ENCODE measurements around the gene OVCA2.

Gene OVCA2

GRCh38 chr17:2051933-2052559 is 10.2 kb downstream of the OVCA2 start:
- in situ Hi-C loops (cut with MboI; ENCODE audit: low sequenced_read_pairs), result loop anchor here (25.0 kb wide), 1 partner anchor 185 kb away; no protein-coding TSS in a partner anchor

GRCh38 chr17:2053380-2054261 is 11.8 kb downstream of the OVCA2 start:
- in situ Hi-C loops (cut with MboI; ENCODE audit: low sequenced_read_pairs), result loop anchor here (25.0 kb wide), 1 partner anchor 184 kb away; no protein-coding TSS in a partner anchor

GRCh38 chr17:2054262-2054511 is 12.4 kb downstream of the OVCA2 start:
- in situ Hi-C loops (cut with MboI; ENCODE audit: low sequenced_read_pairs), result loop anchor here (25.0 kb wide), 1 partner anchor 183 kb away; no protein-coding TSS in a partner anchor

GRCh38 chr17:2054512-2055291 is 12.9 kb downstream of the OVCA2 start, which contains the start of gene HIC1:
TSS of gene HIC1 (plus strand) at chr17:2055103. CDS start at chr17:2056691, 1,588 bp downstream.
- in situ Hi-C loops (cut with MboI; ENCODE audit: low sequenced_read_pairs), result loop anchor here (25.0 kb wide), 1 partner anchor 183 kb away; no protein-coding TSS in a partner anchor

GRCh38 chr17:2055292-2056205 is 13.7 kb downstream of the OVCA2 start:
- in situ Hi-C loops (cut with MboI; ENCODE audit: low sequenced_read_pairs), result loop anchor here (25.0 kb wide), 1 partner anchor 182 kb away; no protein-coding TSS in a partner anchor

- in situ Hi-C loops (cut with MboI; ENCODE audit: low sequenced_read_pairs), result loop anchor here (25.0 kb wide), 1 partner anchor 181 kb away; no protein-coding TSS in a partner anchor
Measured at GRCh38 chr17:2056206-2057174, 14.7 kb downstream of the OVCA2 start.

GRCh38 chr17:2057175-2057759 is 15.4 kb downstream of the OVCA2 start:
- in situ Hi-C loops (cut with MboI; ENCODE audit: low sequenced_read_pairs), result loop anchor here (25.0 kb wide), 1 partner anchor 180 kb away; no protein-coding TSS in a partner anchor

GRCh38 chr17:2057760-2058585 is 16.2 kb downstream of the OVCA2 start:
- in situ Hi-C loops (cut with MboI; ENCODE audit: low sequenced_read_pairs), result loop anchor here (25.0 kb wide), 1 partner anchor 179 kb away; no protein-coding TSS in a partner anchor

GRCh38 chr17:2058586-2059546 is 17.0 kb downstream of the OVCA2 start:
- in situ Hi-C loops (cut with MboI; ENCODE audit: low sequenced_read_pairs), result loop anchor here (25.0 kb wide), 1 partner anchor 178 kb away; no protein-coding TSS in a partner anchor

GRCh38 chr17:2059547-2060384 is 17.9 kb downstream of the OVCA2 start:
- in situ Hi-C loops (cut with MboI; ENCODE audit: low sequenced_read_pairs), result loop anchor here (25.0 kb wide), 1 partner anchor 178 kb away; no protein-coding TSS in a partner anchor

- in situ Hi-C loops (cut with MboI; ENCODE audit: low sequenced_read_pairs), result loop anchor here (25.0 kb wide), 1 partner anchor 177 kb away; no protein-coding TSS in a partner anchor
Measured at GRCh38 chr17:2060385-2060658, 18.5 kb downstream of the OVCA2 start.

GRCh38 chr17:2060681-2061440 is 19.0 kb downstream of the OVCA2 start:
- in situ Hi-C loops (cut with MboI; ENCODE audit: low sequenced_read_pairs), result loop anchor here (25.0 kb wide), 1 partner anchor 176 kb away; no protein-coding TSS in a partner anchor

- in situ Hi-C loops (cut with MboI; ENCODE audit: low sequenced_read_pairs), result loop anchor here (25.0 kb wide), 1 partner anchor 176 kb away; no protein-coding TSS in a partner anchor
Measured at GRCh38 chr17:2061441-2061958, 19.7 kb downstream of the OVCA2 start.

GRCh38 chr17:2062571-2063183 is 20.9 kb downstream of the OVCA2 start:
- in situ Hi-C loops (cut with MboI; ENCODE audit: low sequenced_read_pairs), result loop anchor here (25.0 kb wide), 1 partner anchor 175 kb away; no protein-coding TSS in a partner anchor

All from HL-60/S4 treated with phorbol 12-myristate 13-acetate at 8.2 ng/mL for 4 days and 3 days (cell line).